H1 (cell line): ENCODE results near the gene DCAF8. TPM values are rescaled to one million over a fixed set of nuclear protein-coding genes. Genes with fewer than 3 reads are reported as not detected.

Experiments
- CTCF ChIA-PET: fragments of 300-600 bp; sonication (Branson Sonifier 250); formaldehyde crosslinking; loops from one replicate; lab custom pipeline; 2021; ENCODE audit not compliant: partially characterized antibody; lab: Charles Lee
- POLR2A ChIA-PET: fragments of 300-600 bp; sonication (Branson Sonifier 250); formaldehyde crosslinking; loops from one replicate; lab custom pipeline; 2021; ENCODE audit warnings: inconsistent platforms; ENCODE audit not compliant: partially characterized antibody; lab: Charles Lee
- DNase-seq, 2 experiments: peaks; one replicate each; pipeline versions ENCODE4 v3.0.0 to v3.0.0-alpha.2; 2010 to 2022; ENCODE audit warnings: low spot score in 2 of 2, low read depth in 1 of 2, mixed read lengths in 1 of 2
- FAIRE-seq: peaks from 2 replicates; lab custom pipeline; 2011; peaks lifted over from hg19 to GRCh38; lab: Jason Lieb, UNC
- H2AFZ ChIP-seq: 2 replicates; pipeline ENCODE4 v1.8.1; 2012; ENCODE audit warnings: low read length, inconsistent platforms
- H2AK5ac ChIP-seq: 2 replicates; pipeline ENCODE4 v1.6.1; 2013; ENCODE audit warnings: low read depth, low read length
- H2BK120ac ChIP-seq: replicated peaks from 2 replicates; pipeline ENCODE3; 2013; ENCODE audit warnings: low read depth, low read length, inconsistent platforms
- H2BK12ac ChIP-seq: 2 replicates; pipeline ENCODE4 v1.6.1; 2013; ENCODE audit warnings: low read depth, low read length
- H2BK15ac ChIP-seq: 2 replicates; pipeline ENCODE4 v1.6.1; 2013; ENCODE audit warnings: low read length
- H2BK20ac ChIP-seq: 2 replicates; pipeline ENCODE4 v1.6.1; 2013; ENCODE audit warnings: low read length
- H2BK5ac ChIP-seq: 2 replicates; pipeline ENCODE4 v1.6.1; 2013; ENCODE audit warnings: low read depth, low read length
- H3K14ac ChIP-seq: 2 replicates; pipeline ENCODE4 v1.6.1; 2013; ENCODE audit warnings: inconsistent platforms; ENCODE audit not compliant: insufficient read length
- H3K18ac ChIP-seq: 2 replicates; pipeline ENCODE4 v1.6.1; 2013; ENCODE audit warnings: low read length; ENCODE audit errors: extremely low read depth
- H3K23ac ChIP-seq: 2 replicates; pipeline ENCODE4 v1.6.1; 2013; ENCODE audit warnings: inconsistent platforms; ENCODE audit not compliant: insufficient read length
- H3K23me2 ChIP-seq: 2 replicates; pipeline ENCODE4 v1.6.1; 2013; ENCODE audit warnings: low read depth, low read length
- H3K27ac ChIP-seq: 2 replicates; pipeline ENCODE4 v1.6.1; 2011; ENCODE audit warnings: low read depth, low read length, inconsistent platforms
- H3K27me3 ChIP-seq, 4 experiments: replicated peaks in 1 of 4; 1 replicate in 1 of 4; 2 replicates in 3 of 4; pipeline versions ENCODE4 v1.6.1 to v1.8.1; 2011 to 2013; ENCODE audit warnings: low read length in 3 of 4, mild to moderate bottlenecking in 3 of 4, inconsistent platforms in 2 of 4, mixed read lengths in 2 of 4, moderate library complexity in 1 of 4; ENCODE audit not compliant: control insufficient read depth in 3 of 4, insufficient read depth in 3 of 4; ENCODE audit errors: extremely low read depth in 1 of 4
- H3K36me3 ChIP-seq, 4 experiments: 2 replicates each; pipeline versions ENCODE4 v1.6.1 to v1.8.1; 2011 to 2013; ENCODE audit warnings: mild to moderate bottlenecking in 4 of 4, low read length in 3 of 4, moderate library complexity in 2 of 4, control low read depth in 1 of 4, inconsistent platforms in 1 of 4; ENCODE audit not compliant: insufficient read depth in 4 of 4, control insufficient read depth in 2 of 4
- H3K4ac ChIP-seq: replicated peaks from 2 replicates; pipeline ENCODE3; 2013; ENCODE audit warnings: low read length, low read depth, mixed read lengths, inconsistent platforms; ENCODE audit not compliant: insufficient read length
- H3K4me1 ChIP-seq, 4 experiments: replicated peaks in 1 of 4; 1 replicate in 1 of 4; 2 replicates in 3 of 4; pipeline versions ENCODE4 v1.6.1 to v1.8.1; 2011 to 2013; ENCODE audit warnings: low read length in 3 of 4, inconsistent platforms in 2 of 4, mixed read lengths in 1 of 4; ENCODE audit not compliant: insufficient read depth in 4 of 4, control insufficient read depth in 3 of 4
- H3K4me2 ChIP-seq, 2 experiments: 2 replicates each; pipeline versions ENCODE4 v1.6.1 to v1.8.1; 2011 to 2013; ENCODE audit warnings: low read depth in 2 of 2, low read length in 2 of 2, control low read depth in 1 of 2, inconsistent platforms in 1 of 2, mild to moderate bottlenecking in 1 of 2; ENCODE audit not compliant: insufficient read depth in 1 of 2
- H3K4me3 ChIP-seq, 4 experiments: fragments of 200-600, 300-600 bp in 1 of 4; sonication (generic), shearing (Covaris generic), sonication (Bioruptor Twin) in 1 of 4; 2 replicates each; pipeline versions ENCODE4 v1.5.1 to v1.8.1; 2011 to 2016; ENCODE audit warnings: low read length in 4 of 4, low read depth in 3 of 4, control low read depth in 2 of 4, inconsistent platforms in 2 of 4, mild to moderate bottlenecking in 2 of 4, mixed read lengths in 1 of 4, moderate library complexity in 1 of 4; ENCODE audit not compliant: insufficient read depth in 2 of 4; ENCODE audit errors: extremely low read depth in 1 of 4
- H3K56ac ChIP-seq: replicated peaks from 2 replicates; pipeline ENCODE3; 2013; ENCODE audit warnings: low read depth, mild to moderate bottlenecking, mixed read lengths, low read length, inconsistent platforms; ENCODE audit not compliant: insufficient read length
- H3K79me1 ChIP-seq: 2 replicates; pipeline ENCODE4 v1.6.1; 2013; ENCODE audit warnings: low read depth, low read length, control low read depth
- H3K79me2 ChIP-seq, 2 experiments: 2 replicates each; pipeline versions ENCODE4 v1.6.1 to v1.8.1; 2012 to 2013; ENCODE audit warnings: low read length in 2 of 2, mild to moderate bottlenecking in 2 of 2, inconsistent platforms in 1 of 2; ENCODE audit not compliant: insufficient read depth in 2 of 2, control insufficient read depth in 1 of 2
- H3K9ac ChIP-seq, 4 experiments: replicated peaks in 1 of 4; 1 replicate in 1 of 4; 2 replicates in 3 of 4; pipeline versions ENCODE4 v1.6.1 to v1.8.1; 2011 to 2013; ENCODE audit warnings: low read depth in 3 of 4, low read length in 3 of 4, control low read depth in 2 of 4, mild to moderate bottlenecking in 2 of 4, moderate library complexity in 2 of 4, inconsistent platforms in 1 of 4; ENCODE audit errors: extremely low read depth in 1 of 4
- H3K9me3 ChIP-seq, 2 experiments: 2 replicates each; pipeline versions ENCODE4 v1.6.1 to v1.8.1; 2012 to 2013; ENCODE audit warnings: mild to moderate bottlenecking in 2 of 2, moderate library complexity in 2 of 2, control low read depth in 1 of 2, inconsistent platforms in 1 of 2, low read depth in 1 of 2, low read length in 1 of 2, mixed read lengths in 1 of 2; ENCODE audit not compliant: insufficient read depth in 2 of 2
- H4K20me1 ChIP-seq, 2 experiments: replicated peaks in 1 of 2; 2 replicates each; pipeline versions ENCODE3 to v1.8.1; 2011 to 2013; ENCODE audit warnings: inconsistent platforms in 2 of 2, low read length in 2 of 2, mild to moderate bottlenecking in 1 of 2; ENCODE audit not compliant: insufficient read depth in 2 of 2, control insufficient read depth in 1 of 2
- H4K5ac ChIP-seq: 2 replicates; pipeline ENCODE4 v1.6.1; 2013; ENCODE audit warnings: low read length, low read depth, mixed read lengths, inconsistent platforms; ENCODE audit not compliant: insufficient read length
- H4K8ac ChIP-seq: 2 replicates; pipeline ENCODE4 v1.8.0; 2013; ENCODE audit warnings: mild to moderate bottlenecking, moderate library complexity, low read length, inconsistent platforms; ENCODE audit not compliant: insufficient read depth; ENCODE audit errors: extremely low read depth
- H4K91ac ChIP-seq: replicated peaks from 2 replicates; pipeline ENCODE3; 2013; ENCODE audit warnings: low read length, mixed read lengths, inconsistent platforms; ENCODE audit not compliant: insufficient read length
- ASH2L ChIP-seq: fragments of 200-600, 300-600 bp; sonication (generic); IDR thresholded peaks from one replicate; pipeline ENCODE4 v1.7.1; 2017; ENCODE audit warnings: low read length
- BRCA1 ChIP-seq: IDR thresholded peaks from 2 replicates; pipeline ENCODE4 v1.6.1; 2012; ENCODE audit warnings: low read depth, low read length, improper control_type of control experiment
- JUND ChIP-seq: IDR thresholded peaks from 2 replicates; pipeline ENCODE4 v1.6.1; 2011; ENCODE audit warnings: mild to moderate bottlenecking, improper control_type of control experiment, low read length
- KDM4A ChIP-seq: IDR thresholded peaks from one replicate; pipeline ENCODE4 v1.7.1; 2012; ENCODE audit warnings: low read depth, mild to moderate bottlenecking, moderate library complexity, low read length, inconsistent platforms; ENCODE audit not compliant: severe bottlenecking
- KDM5A ChIP-seq: fragments of 200-600 bp; IDR thresholded peaks from 2 replicates; pipeline ENCODE4 v1.7.1; 2012; ENCODE audit warnings: mild to moderate bottlenecking, low read length, inconsistent platforms, mixed read lengths
- POLR2A ChIP-seq, 2 experiments: IDR thresholded peaks; 1 replicate in 1 of 2; 2 replicates in 1 of 2; pipeline ENCODE4 v1.6.1; 2011; ENCODE audit warnings: low read depth in 2 of 2, low read length in 2 of 2, mild to moderate bottlenecking in 2 of 2; ENCODE audit errors: control extremely low read depth in 1 of 2
- POLR2AphosphoS5 ChIP-seq: IDR thresholded peaks from 2 replicates; pipeline ENCODE4 v1.6.1; 2011; ENCODE audit warnings: low read depth, low read length
- RFX5 ChIP-seq: IDR thresholded peaks from 2 replicates; pipeline ENCODE4 v1.6.1; 2011; ENCODE audit warnings: low read depth, low read length, improper control_type of control experiment, borderline replicate concordance
- SP1 ChIP-seq: IDR thresholded peaks from 2 replicates; pipeline ENCODE4 v1.6.1; 2011; ENCODE audit warnings: low read depth, low read length
- whole genome bisulfite sequencing, 2 experiments: shearing (Covaris generic) in 1 of 2; methylation state at CpG; one replicate each; pipeline versions ENCODE4 v1.1.6 to v1.1.7; 2013 to 2015; ENCODE audit warnings: low lambda C conversion rate in 2 of 2, mixed read lengths in 2 of 2, inconsistent platforms in 1 of 2, low coverage in 1 of 2, missing lambda C conversion rate in 1 of 2; ENCODE audit not compliant: insufficient replicate concordance in 2 of 2, insufficient coverage in 1 of 2, insufficient read length in 1 of 2; ENCODE audit errors: extremely low coverage in 1 of 2, missing lambda C conversion rate in 1 of 2; 5-methylcytosine and 5-hydroxymethylcytosine counted together
- polyA plus RNA-seq, 7 experiments: library from polyadenylated mRNA; depleted of rRNA in 3 of 7; stranded (reverse) in 5 of 7; unstranded in 2 of 7; fragments of >200 nt in 5 of 7; fragments of 200-250 nt in 2 of 7; gene quantifications; 1 replicate in 5 of 7; 2 replicates in 1 of 7; 4 replicates in 1 of 7; pipeline versions ENCODE4 v1.2.1 to v1.2.3, GENCODE V29; 2011 to 2013; ENCODE audit warnings: missing spikeins in 2 of 7, mixed read lengths in 2 of 7
- total RNA-seq: library from RNA; stranded (reverse); fragmentation: NEBNext Ultra II Directional; extraction: Animal tissue kit (Norgen Biotek cat#: 25700); gene quantifications from 2 replicates; pipeline ENCODE4 v1.2.1, GENCODE V29; 2021

DCAF8 gene
- total and polyA plus RNA-seq, 2 of the 8 experiments (the other 6 are each of a cell fraction or from before 2014, with no cell fraction given): 68.2 to 110 TPM

GRCh38 chr1:160206421-160207117 lies 55.8 kb downstream of the DCAF8 start:
- Histone ChIP-seq H4K20me1 (peaks cover 0 to 19% of the 10 kb centered on the region in 2 experiments), H2AK5ac (peak overlapping the region; percentile 1; the same call in 1 of the 2 replicates), H3K79me1 (peaks cover 10% of the 10 kb centered on the region), H3K27ac (no peak overlapping the region), H4K8ac (no peak overlapping the region), H3K4me3 (peak overlapping the region; percentile 70 to 99 (median 86); a peak in 6 of 8 replicates), H3K36me3 (peaks cover 0 to 5% (median 3%) of the 10 kb centered on the region in 4 experiments; a peak in 5 of 8 replicates), H2AFZ (no peak overlapping the region), H4K5ac (no peak overlapping the region), H3K4me2 (peak overlapping the region; percentile 93), H3K9ac (no peak overlapping the region), H3K4me1 (peaks cover 17 to 41% (median 20%) of the 10 kb centered on the region in 4 experiments), H4K91ac (no peak overlapping the region), H3K9me3 (no peaks in the 10 kb centered on the region), H3K23ac (no peak overlapping the region), H3K23me2 (peaks cover 9% of the 10 kb centered on the region), H3K56ac (no peak overlapping the region), H3K4ac (no peak overlapping the region), H3K18ac (no peak overlapping the region), H2BK20ac (no peak overlapping the region), H3K14ac (no peak overlapping the region), H2BK120ac (no peak overlapping the region), H2BK5ac (0 out of 2 replicates have a peak overlapping the region, but pooled peaks have one; percentile 86), H2BK12ac (0 out of 2 replicates have a peak overlapping the region, but pooled peaks have one; percentile 7), H3K27me3 (no peaks in the 10 kb centered on the region), H3K79me2 (peaks cover 8% of the 10 kb centered on the region in 2 experiments; a peak in 2 of 4 replicates), H2BK15ac (peak overlapping the region; percentile 11; the same call in 1 of the 2 replicates)
- WGBS, 2 experiments: 62% methylated on average over 9 of the region's 9 CpGs; no CpG with 5 or more reads in 1 of the 2 experiments
- POLR2A ChIA-PET: interaction anchor here (0.7 to 11.3 kb wide), 14 partner anchors 9 to 143 kb away, joined by 3 to 107 read pairs (median 4); partner anchors contain the start of genes CASQ1 and DCAF8
- no peak for DNase-seq
- TF ChIP-seq ASH2L (no peak), RFX5 (no peak), KDM4A (no peak), SP1 (no peak), JUND (peak; percentile 75; the same call in 1 of the 2 replicates), POLR2AphosphoS5 (peak; percentile 43; the same call in 1 of the 2 replicates), BRCA1 (no peak), KDM5A (no peak), POLR2A (IDR thresholded peaks at IDR 0.05; ENCODE audit: control extremely low read depth in 1 of 2, low read depth in 2 of 2, low read length in 2 of 2) (peak in 1 of 2 experiments; percentile 15; a peak in 1 of 3 replicates)
- FAIRE-seq: no peak
- CTCF ChIA-PET: interaction anchor here (1.1 to 20.4 kb wide), 9 partner anchors 9 to 105 kb away, joined by 3 to 257 read pairs (median 10); partner anchors contain the start of gene CASQ1
